HEK293T (cell line): ENCODE data around the gene RNASE4.

Experiments
- BHLHE40 ChIP-seq: fragments of 450-650 bp; IDR thresholded peaks from 2 replicates; pipeline ENCODE4 v1.6.1; 2016; ENCODE audit warnings: mild to moderate bottlenecking, moderate library complexity, borderline replicate concordance
- ELF4 ChIP-seq: fragments of 450-650 bp; IDR thresholded peaks from 2 replicates; pipeline ENCODE4 v1.6.1; 2017; ENCODE audit warnings: antibody characterized with exemption
- FOXK2 ChIP-seq: fragments of 450-650 bp; IDR thresholded peaks from 2 replicates; pipeline ENCODE4 v1.6.1; 2016; ENCODE audit warnings: mild to moderate bottlenecking
- FOXM1 ChIP-seq: fragments of 450-650 bp; IDR thresholded peaks from 2 replicates; pipeline ENCODE4 v1.6.1; 2017; ENCODE audit warnings: mild to moderate bottlenecking, borderline replicate concordance
- SUZ12 ChIP-seq: fragments of 450-650 bp; IDR thresholded peaks from 2 replicates; pipeline ENCODE4 v1.6.1; 2016; ENCODE audit warnings: mild to moderate bottlenecking
- ZNF384 ChIP-seq: fragments of 450-650 bp; IDR thresholded peaks from 2 replicates; pipeline ENCODE4 v1.6.1; 2016

- TF ChIP-seq FOXK2 = no peak
- no peak for TF ChIP-seq ZNF384
- TF ChIP-seq BHLHE40 = no peak
- no peak for TF ChIP-seq SUZ12
- no peak for TF ChIP-seq FOXM1
- no peak for TF ChIP-seq ELF4
Measured at GRCh38 chr14:20711685-20712084, 27.3 kb downstream of the RNASE4 start.
